ENCODE measurements around the gene PDCD7. TPM values are rescaled to one million over a fixed set of nuclear protein-coding genes. Genes with fewer than 3 reads are reported as not detected.

PDCD7 gene
- total RNA-seq, 1 donor from 2014 or later = 12.3 TPM

GRCh38 chr15:65082303-65082953 is 51.2 kb downstream of the PDCD7 start:
- Histone ChIP-seq H2AFZ (ENCODE audit: low read depth, low read length) (no peak overlapping the region), H3K79me2 (ENCODE audit: insufficient read depth, low read length) (no peaks in the 10 kb centered on the region), H3K27ac (ENCODE audit: low read depth, low read length) (no peak overlapping the region), H3K4me3 (ENCODE audit: insufficient read depth, low read depth, low read length) (no peak overlapping the region), H3K9me3 (ENCODE audit: insufficient read depth, low read depth, low read length) (no peaks in the 10 kb centered on the region), H4K20me1 (ENCODE audit: insufficient read depth, low read length) (no peaks in the 10 kb centered on the region), H3K9ac (ENCODE audit: low read length) (no peak overlapping the region), H3K4me2 (ENCODE audit: low read length) (peak overlapping the region; percentile 33), H3K4me1 (ENCODE audit: insufficient read depth, low read length) (peaks cover 9% of the 10 kb centered on the region), H3K36me3 (ENCODE audit: insufficient read depth, low read length) (no peaks in the 10 kb centered on the region), H3K27me3 (ENCODE audit: insufficient read depth, low read length) (peaks cover 51% of the 10 kb centered on the region)
- DNase-seq (ENCODE audit: low read depth) (no peak), FAIRE-seq (no peak)
- TF ChIP-seq EZH2 (IDR thresholded peaks at IDR 0.05; ENCODE audit: insufficient read depth, low read length) (no peak), CTCF (IDR thresholded peaks at IDR 0.05; ENCODE audit: insufficient read depth, low read depth, low read length) (no peak)
- Mint-ChIP-seq H3K4me1 (ENCODE audit: low read depth, unreplicated experiment) (peaks cover 9% of the 10 kb centered on the region), H3K27me3 (ENCODE audit: low read depth, unreplicated experiment) (peaks cover 73% of the 10 kb centered on the region), H3K36me3 (ENCODE audit: low read depth, unreplicated experiment) (no peaks in the 10 kb centered on the region), H3K9me3 (ENCODE audit: unreplicated experiment) (no peaks in the 10 kb centered on the region), H3K4me3 (ENCODE audit: unreplicated experiment) (peak overlapping the region; percentile 6), H3K27ac (ENCODE audit: unreplicated experiment) (no peak overlapping the region)

GRCh38 chr15:65081758-65082157 is 51.9 kb downstream of the PDCD7 start:
- FAIRE-seq = no peak

More at GRCh38 chr15:65081758-65082157, 51.9 kb downstream of the PDCD7 start:
- Histone ChIP-seq H3K36me3 (ENCODE audit: insufficient read depth, low read length) (no peaks in the 10 kb centered on the region), H3K4me1 (ENCODE audit: insufficient read depth, low read length) (peaks cover 9% of the 10 kb centered on the region), H3K79me2 (ENCODE audit: insufficient read depth, low read length) (no peaks in the 10 kb centered on the region), H4K20me1 (ENCODE audit: insufficient read depth, low read length) (no peaks in the 10 kb centered on the region), H3K27ac (ENCODE audit: low read depth, low read length) (no peak overlapping the region), H3K4me2 (ENCODE audit: low read length) (no peak overlapping the region), H3K27me3 (ENCODE audit: insufficient read depth, low read length) (peaks cover 54% of the 10 kb centered on the region), H3K9me3 (ENCODE audit: insufficient read depth, low read depth, low read length) (no peaks in the 10 kb centered on the region), H2AFZ (ENCODE audit: low read depth, low read length) (no peak overlapping the region), H3K9ac (ENCODE audit: low read length) (no peak overlapping the region), H3K4me3 (ENCODE audit: insufficient read depth, low read depth, low read length) (no peak overlapping the region)
- H3K4me3 Mint-ChIP-seq (ENCODE audit: unreplicated experiment) = no peak overlapping the region
- peaks cover 67% of the 10 kb centered on the region for H3K27me3 Mint-ChIP-seq (ENCODE audit: low read depth, unreplicated experiment)
- no peaks in the 10 kb centered on the region for H3K36me3 Mint-ChIP-seq (ENCODE audit: low read depth, unreplicated experiment)
- peaks cover 9% of the 10 kb centered on the region for H3K4me1 Mint-ChIP-seq (ENCODE audit: low read depth, unreplicated experiment)
- H3K9me3 Mint-ChIP-seq (ENCODE audit: unreplicated experiment) = no peaks in the 10 kb centered on the region
- no peak overlapping the region for H3K27ac Mint-ChIP-seq (ENCODE audit: unreplicated experiment)
- DNase-seq (ENCODE audit: low read depth) = no peak
- TF ChIP-seq CTCF (IDR thresholded peaks at IDR 0.05; ENCODE audit: insufficient read depth, low read depth, low read length) (no peak), EZH2 (IDR thresholded peaks at IDR 0.05; ENCODE audit: insufficient read depth, low read length) (no peak)

Measured in astrocyte (in vitro differentiated cells and primary cell).